ENCODE measurements around the gene BBX.

BBX gene

GRCh38 chr3:107660306-107660976 lies 137.7 kb downstream of the BBX start:
- peak; percentile 71 for DNase-seq

- DNase-seq = no peak
These were observed 138.8 kb downstream of the BBX start for GRCh38 chr3:107661447-107662123.

GRCh38 chr3:107662124-107662507 lies 139.4 kb downstream of the BBX start:
- DNase-seq = peak; percentile 69

- no peak for DNase-seq
These were observed 139.8 kb downstream of the BBX start for GRCh38 chr3:107662586-107662985.

GRCh38 chr3:107663266-107663665 lies 140.5 kb downstream of the BBX start:
- DNase-seq = peak; percentile 64

- no peak for DNase-seq
These were observed 141.9 kb downstream of the BBX start for GRCh38 chr3:107664614-107665013.

GRCh38 chr3:107665351-107665750 lies 142.6 kb downstream of the BBX start:
- DNase-seq = no peak

- no peak for DNase-seq
These were observed 144.1 kb downstream of the BBX start for GRCh38 chr3:107666853-107667252.

GRCh38 chr3:107668416-107668815 lies 145.7 kb downstream of the BBX start:
- DNase-seq = no peak

GRCh38 chr3:107668963-107669362 lies 146.2 kb downstream of the BBX start:
- DNase-seq = no peak

- no peak for DNase-seq
These were observed 146.9 kb downstream of the BBX start for GRCh38 chr3:107669669-107670068.

- DNase-seq = peak; percentile 38
These were observed 148.2 kb downstream of the BBX start for GRCh38 chr3:107670986-107671385.

GRCh38 chr3:107674371-107674770 lies 151.6 kb downstream of the BBX start:
- no peak for DNase-seq

- no peak for DNase-seq
These were observed 152.6 kb downstream of the BBX start for GRCh38 chr3:107675233-107675900.

GRCh38 chr3:107676469-107677309 lies 153.9 kb downstream of the BBX start:
- no peak for DNase-seq

GRCh38 chr3:107679921-107680320 lies 157.2 kb downstream of the BBX start:
- peak; percentile 38 for DNase-seq

GRCh38 chr3:107680698-107681097 lies 157.9 kb downstream of the BBX start:
- DNase-seq = peak; percentile 53

GRCh38 chr3:107681396-107681795 lies 158.6 kb downstream of the BBX start:
- no peak for DNase-seq

- no peak for DNase-seq
These were observed 159.8 kb downstream of the BBX start for GRCh38 chr3:107682580-107682979.

GRCh38 chr3:107683447-107683846 lies 160.7 kb downstream of the BBX start:
- peak; percentile 59 for DNase-seq

- DNase-seq = no peak
These were observed 161.7 kb downstream of the BBX start for GRCh38 chr3:107684431-107684925.

- DNase-seq = no peak
These were observed 162.6 kb downstream of the BBX start for GRCh38 chr3:107685383-107685782.

Measured in fibroblast of skin of scalp (primary cell).